NK-92 treated with Interleukin-12 subunit alpha and Interleukin-12 subunit beta, amount 100 ng/mL, for 24 hours (cell line): ENCODE measurements around the gene FCMR.
"Not testable (repeated sequence)": the region's sequence is repeated elsewhere in the genome, so short reads cannot be mapped to it uniquely, and the experiment has no call there.

Experiments
- DNase-seq: peaks from one replicate; lab custom pipeline; 2025; lab: John Stamatoyannopoulos, UW

The FCMR gene

DNA sequence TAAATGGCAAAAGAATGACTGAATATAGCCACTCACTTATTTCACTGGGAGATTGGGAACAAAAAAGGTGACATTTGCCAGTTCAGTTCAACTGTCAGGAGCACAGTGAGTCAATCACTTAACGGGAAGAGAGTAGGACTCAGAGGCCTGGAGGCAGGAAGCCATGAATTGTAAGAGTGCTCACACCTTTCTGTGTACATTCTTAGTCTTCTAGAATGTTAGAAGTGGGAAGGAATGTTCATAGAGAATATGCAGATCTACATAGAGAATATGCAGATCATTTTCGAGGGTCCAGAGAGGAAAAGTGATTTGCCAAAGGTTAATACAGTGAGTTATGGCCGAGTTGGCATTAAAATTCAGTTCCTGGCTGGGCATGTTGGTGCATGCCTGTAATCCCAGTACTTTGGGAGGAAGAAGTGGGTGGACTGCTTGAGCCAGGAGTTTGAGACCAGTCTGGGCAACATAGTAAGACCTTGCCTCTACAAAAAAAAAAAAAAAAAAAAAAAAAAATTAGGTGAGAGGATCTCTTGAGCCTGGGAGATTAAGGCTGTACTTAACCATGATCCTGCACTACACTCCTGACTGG lies 48.0 kb downstream of the FCMR start:
- DNase-seq = no peak

DNA sequence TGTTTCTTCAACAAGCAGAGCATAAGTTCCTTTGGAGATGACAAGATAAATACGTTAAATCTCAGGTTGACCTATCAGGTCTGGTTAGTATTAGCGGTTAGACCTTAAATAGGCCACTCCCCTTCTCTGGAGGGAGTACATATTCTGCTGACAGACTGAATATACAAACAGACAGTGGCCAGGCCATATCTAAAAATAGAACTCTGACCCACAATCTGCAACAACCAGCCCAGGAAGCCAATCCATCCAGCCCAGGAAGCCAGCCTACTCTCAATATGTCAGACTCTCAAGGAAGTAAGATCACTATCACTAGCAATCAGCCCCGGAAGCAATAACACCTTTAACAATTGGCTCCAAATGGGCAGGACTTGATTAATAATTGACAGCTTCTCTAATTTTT lies 49.6 kb downstream of the FCMR start:
- DNase-seq = no peak

- DNase-seq = no peak
Observed at GRCh38 chr1:206868264-206868663, 53.5 kb downstream of the FCMR start.

- no peak for DNase-seq
Observed at GRCh38 chr1:206867716-206868115, 54.0 kb downstream of the FCMR start.

GRCh38 chr1:206867239-206867638 lies 54.5 kb downstream of the FCMR start:
- no peak for DNase-seq

- no peak for DNase-seq
Observed at GRCh38 chr1:206866062-206866461, 55.7 kb downstream of the FCMR start.

DNA sequence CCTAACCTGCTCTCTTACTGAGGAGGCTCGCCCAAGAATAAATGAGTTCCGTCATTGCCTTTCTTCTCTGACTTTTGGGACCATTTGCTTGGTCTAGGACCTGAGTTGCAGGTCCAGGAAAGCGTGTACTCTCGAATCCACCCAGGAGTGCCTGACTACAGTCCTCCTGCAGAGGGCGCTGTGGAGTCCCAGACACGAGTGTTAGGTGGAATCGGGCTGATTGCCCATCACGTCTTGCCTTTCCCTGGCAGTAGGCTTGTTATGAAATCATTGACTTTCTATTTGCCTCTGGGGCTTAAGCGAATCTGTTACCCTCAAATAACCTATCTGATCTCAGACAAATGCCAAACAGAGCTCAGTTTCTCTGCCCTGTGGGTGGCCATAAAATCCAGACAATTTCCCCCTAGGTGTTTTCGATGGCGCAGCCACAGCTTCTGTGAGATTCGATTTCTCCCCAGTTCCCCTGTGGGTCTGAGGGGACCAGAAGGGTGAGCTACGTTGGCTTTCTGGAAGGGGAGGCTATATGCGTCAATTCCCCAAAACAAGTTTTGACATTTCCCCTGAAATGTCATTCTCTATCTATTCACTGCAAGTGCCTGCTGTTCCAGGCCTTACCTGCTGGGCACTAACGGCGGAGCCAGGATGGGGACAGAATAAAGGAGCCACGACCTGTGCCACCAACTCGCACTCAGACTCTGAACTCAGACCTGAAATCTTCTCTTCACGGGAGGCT lies 56.6 kb downstream of the FCMR start, which contains the start of gene IL20:
Gene IL20 (plus strand): TSS at position 685 of the 733 bp plus-strand sequence. CDS start 230 bp downstream, outside the sequence.
- peak; percentile 56 for DNase-seq

- DNase-seq = no peak
Observed at GRCh38 chr1:206863266-206863665, 58.5 kb downstream of the FCMR start.

- DNase-seq = no peak
Observed at GRCh38 chr1:206860165-206860564, 61.6 kb downstream of the FCMR start.

GRCh38 chr1:206859082-206859521 lies 62.6 kb downstream of the FCMR start:
- no peak for DNase-seq

- no peak for DNase-seq
Observed at GRCh38 chr1:206856674-206857464, 64.9 kb downstream of the FCMR start.

DNA sequence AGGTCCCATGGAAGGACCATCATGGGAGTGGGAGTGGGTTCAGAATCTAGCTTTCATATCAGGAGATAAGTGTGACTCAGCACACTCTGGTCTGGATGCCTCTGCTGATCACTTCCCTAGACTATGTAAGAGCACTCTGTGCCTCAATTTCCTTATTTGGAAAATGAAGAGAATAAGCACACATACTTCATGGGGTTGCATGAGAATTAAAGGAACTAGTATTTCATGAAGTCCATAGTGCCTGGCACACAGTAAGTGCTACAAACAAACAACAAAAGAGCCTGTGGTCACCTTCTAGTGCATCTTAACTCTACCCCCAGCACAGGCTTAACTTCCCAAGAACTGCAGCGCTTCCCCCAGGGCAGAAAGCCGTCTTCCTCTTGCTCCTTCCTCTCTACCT lies 65.9 kb downstream of the FCMR start:
- DNase-seq = no peak

GRCh38 chr1:206854401-206855129 lies 67.2 kb downstream of the FCMR start:
- DNase-seq = no peak

GRCh38 chr1:206853696-206854095 lies 68.0 kb downstream of the FCMR start:
- not testable (repeated sequence) for DNase-seq
